HG02870 (cell line): ENCODE measurements around the gene AADACL4.

Source experiments
- ATAC-seq: cut with Tn5 transposase; IDR thresholded peaks from one replicate; pipeline ENCODE4 v1.9.1; 2021; ENCODE audit warnings: mild to moderate bottlenecking, moderate library complexity; ENCODE audit not compliant: unreplicated experiment

AADACL4 gene

GRCh38 chr1:12643785-12644184 lies at the start of gene AADACL4:
AADACL4 (plus strand) TSS chr1:12644085; CDS start chr1:12644547, 462 bp downstream.
- ATAC-seq = no peak

- no peak for ATAC-seq
Observed at GRCh38 chr1:12594490-12594889, 49.4 kb upstream of the AADACL4 start.

- ATAC-seq = no peak
Observed at GRCh38 chr1:12594966-12595756, 48.7 kb upstream of the AADACL4 start.

- no peak for ATAC-seq
Observed at GRCh38 chr1:12595757-12596006, 48.2 kb upstream of the AADACL4 start.

GRCh38 chr1:12596007-12596821 lies 47.7 kb upstream of the AADACL4 start:
- no peak for ATAC-seq

- ATAC-seq = no peak
Observed at GRCh38 chr1:12597792-12598191, 46.1 kb upstream of the AADACL4 start.

- no peak for ATAC-seq
Observed at GRCh38 chr1:12598974-12599373, 44.9 kb upstream of the AADACL4 start.

GRCh38 chr1:12599657-12600056 lies 44.2 kb upstream of the AADACL4 start:
- ATAC-seq = no peak

- ATAC-seq = no peak
Observed at GRCh38 chr1:12600335-12600734, 43.5 kb upstream of the AADACL4 start.

GRCh38 chr1:12600880-12601633 lies 42.8 kb upstream of the AADACL4 start:
- ATAC-seq = no peak

GRCh38 chr1:12601700-12602658 lies 41.9 kb upstream of the AADACL4 start:
- no peak for ATAC-seq

GRCh38 chr1:12602659-12603024 lies 41.2 kb upstream of the AADACL4 start:
- no peak for ATAC-seq

- no peak for ATAC-seq
Observed at GRCh38 chr1:12603224-12603623, 40.7 kb upstream of the AADACL4 start.

- no peak for ATAC-seq
Observed at GRCh38 chr1:12604114-12604874, 39.6 kb upstream of the AADACL4 start.

GRCh38 chr1:12604986-12605385 lies 38.9 kb upstream of the AADACL4 start:
- no peak for ATAC-seq

- ATAC-seq = no peak
Observed at GRCh38 chr1:12607263-12607662, 36.6 kb upstream of the AADACL4 start.

GRCh38 chr1:12608311-12608957 lies 35.5 kb upstream of the AADACL4 start:
- ATAC-seq = no peak

- no peak for ATAC-seq
Observed at GRCh38 chr1:12609469-12610003, 34.3 kb upstream of the AADACL4 start.

- ATAC-seq = no peak
Observed at GRCh38 chr1:12610305-12610935, 33.5 kb upstream of the AADACL4 start.
